DLD1 (cell line): ENCODE data around the gene AFG3L2.
"Not testable (repeated sequence)": the region's sequence is repeated elsewhere in the genome, so short reads cannot be mapped to it uniquely, and the experiment has no call there.

Experiments
- in situ Hi-C: cut with HindIII; loops from 2 replicates; pipeline ENCODE4 v1.10.0; 2017; ENCODE audit warnings: low sequenced_read_pairs

The AFG3L2 gene

DNA sequence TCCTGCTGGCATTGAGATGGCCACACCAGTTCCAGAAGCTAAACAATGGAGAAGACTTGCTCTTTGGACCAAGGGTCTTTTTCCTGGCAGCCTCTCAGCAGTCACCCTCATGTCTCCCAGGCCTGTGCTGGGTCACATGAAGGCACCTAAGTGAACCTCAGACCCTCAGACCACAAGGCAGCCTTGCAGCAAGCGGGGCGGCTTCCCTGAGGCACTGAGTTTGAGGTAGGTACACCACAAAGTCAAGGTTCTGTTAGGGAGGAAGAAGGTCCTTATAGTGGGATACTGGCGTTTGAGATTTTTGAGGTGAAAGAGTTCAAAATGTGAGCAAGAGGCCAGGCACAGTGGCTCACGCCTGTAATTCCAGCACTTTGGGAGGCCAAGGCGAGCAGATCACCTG lies 22.2 kb upstream of the AFG3L2 start:
- in situ Hi-C loops: no loop called here

- in situ Hi-C loops: no loop called here
Measured at GRCh38 chr18:12398625-12399024, 21.6 kb upstream of the AFG3L2 start.

DNA sequence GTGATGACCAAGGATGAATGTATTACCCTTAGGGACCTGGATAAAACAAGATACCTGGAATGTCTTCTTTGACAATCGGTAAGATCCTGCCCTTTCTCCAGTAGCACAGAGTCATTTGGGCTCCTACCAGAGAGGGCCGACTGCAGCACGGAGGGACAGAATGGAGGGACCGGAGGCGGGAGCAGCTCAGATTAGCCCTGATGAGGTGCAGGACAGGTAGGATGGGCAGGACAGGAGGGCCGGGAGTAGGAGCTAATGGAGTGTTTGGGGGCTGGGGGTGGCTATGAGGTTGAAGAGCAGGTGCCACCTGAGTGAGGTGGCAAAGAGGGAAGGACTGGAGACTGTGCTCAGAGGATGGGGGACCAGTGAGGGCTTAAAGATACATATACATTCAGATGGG lies 20.8 kb upstream of the AFG3L2 start:
- in situ Hi-C loops: no loop called here

- in situ Hi-C loops: no loop called here
Measured at GRCh38 chr18:12397254-12397653, 20.2 kb upstream of the AFG3L2 start.

DNA sequence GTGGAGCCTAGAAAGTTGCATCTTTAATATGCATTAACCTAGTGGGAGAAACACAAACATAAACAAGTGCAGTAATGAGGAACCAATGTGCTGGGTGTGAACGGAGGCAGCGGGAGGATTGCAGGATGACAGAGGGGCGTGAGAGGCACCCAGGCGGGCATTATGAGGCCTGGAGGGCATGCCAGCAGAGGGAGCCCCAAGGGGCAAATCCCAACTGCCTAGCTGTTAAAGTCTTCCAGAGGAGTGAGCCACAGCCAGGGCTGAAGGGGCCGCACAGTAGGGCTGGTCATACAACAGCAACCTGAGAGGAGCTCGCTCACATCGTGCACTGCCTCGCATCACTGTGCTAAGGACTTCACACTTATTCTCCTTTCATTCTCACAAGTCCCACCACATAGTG lies 17.4 kb upstream of the AFG3L2 start:
- in situ Hi-C loops: no loop called here

DNA sequence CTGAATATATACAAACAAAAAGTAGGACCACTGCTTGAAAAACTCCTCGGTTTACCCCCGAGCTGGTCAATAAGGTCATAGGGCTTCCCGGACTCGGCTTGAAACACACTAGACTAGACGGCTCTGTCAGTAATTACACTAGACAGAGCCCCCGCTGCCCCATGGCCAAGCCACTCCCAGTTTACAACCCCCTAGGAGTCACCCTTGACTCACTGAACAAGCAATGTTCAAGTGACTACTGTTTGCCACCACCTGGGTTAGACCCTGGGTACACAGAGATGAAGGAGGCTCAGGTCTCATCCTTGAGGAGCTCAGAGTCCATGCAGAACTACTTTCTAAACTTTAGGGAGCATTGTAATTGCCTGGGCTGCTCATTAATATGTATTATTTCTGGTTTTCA lies 17.0 kb upstream of the AFG3L2 start:
- in situ Hi-C loops: no loop called here

DNA sequence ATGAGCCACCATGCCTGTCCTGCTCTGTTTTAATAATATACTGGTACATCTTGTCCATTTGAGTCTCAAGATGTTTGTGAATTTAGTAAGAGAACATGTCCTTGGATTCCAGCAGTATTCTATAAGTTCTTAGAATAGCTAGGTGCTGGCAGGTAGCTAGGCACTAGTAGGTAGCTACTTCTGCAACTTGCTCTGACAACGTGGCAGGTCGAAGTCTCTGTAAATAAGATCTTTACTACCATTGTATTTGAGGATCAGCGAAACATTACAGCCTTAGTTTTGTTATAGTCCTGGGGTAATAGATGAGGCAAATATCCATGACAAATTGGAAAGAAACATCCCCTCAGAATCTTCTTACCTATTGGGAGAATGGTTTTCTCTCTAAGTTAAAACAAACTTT lies 16.5 kb upstream of the AFG3L2 start:
- in situ Hi-C loops: no loop called here

- in situ Hi-C loops: no loop called here
Measured at GRCh38 chr18:12391487-12392165, 14.6 kb upstream of the AFG3L2 start.

DNA sequence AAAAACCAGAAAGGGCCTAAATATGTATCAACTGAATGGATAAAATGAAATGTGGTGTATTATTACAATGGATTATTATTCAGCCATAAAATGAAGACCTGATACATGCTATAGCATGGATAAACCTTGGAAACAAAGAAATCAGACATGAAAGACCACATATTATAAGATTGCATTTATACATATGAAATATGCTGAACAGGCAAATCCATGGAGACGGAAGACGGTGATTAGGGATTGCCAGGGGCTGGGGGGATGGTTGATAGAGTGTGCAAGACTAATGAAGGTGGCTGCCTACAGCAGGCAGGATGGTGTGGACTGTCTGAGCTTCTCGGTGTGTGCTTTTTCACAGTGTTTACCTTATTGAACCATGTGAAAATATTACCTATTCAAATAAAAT lies 11.4 kb upstream of the AFG3L2 start:
- in situ Hi-C loops: no loop called here

DNA sequence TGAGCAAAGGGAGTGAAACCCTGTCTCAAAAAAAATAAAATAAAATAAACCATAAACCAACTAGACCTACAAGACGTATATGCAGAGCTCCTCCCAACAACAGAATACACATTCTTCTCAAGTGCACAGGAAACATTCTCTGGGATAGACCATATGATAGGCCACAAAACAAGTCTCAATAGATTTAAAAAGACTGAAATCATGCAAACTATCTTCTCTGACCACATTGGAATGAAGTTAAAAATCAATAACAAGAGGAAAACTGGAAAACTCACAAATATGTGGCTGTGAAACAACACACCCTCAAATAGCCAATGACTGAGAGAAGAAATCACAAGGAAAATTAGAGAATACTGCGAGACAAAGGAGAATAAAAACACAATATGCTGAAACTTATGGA lies 7.2 kb upstream of the AFG3L2 start:
- in situ Hi-C loops: no loop called here

GRCh38 chr18:12383759-12384158 lies 6.7 kb upstream of the AFG3L2 start:
- in situ Hi-C loops: not testable (repeated sequence)

GRCh38 chr18:12382221-12382814 lies 5.3 kb upstream of the AFG3L2 start:
- in situ Hi-C loops: not testable (repeated sequence)

DNA sequence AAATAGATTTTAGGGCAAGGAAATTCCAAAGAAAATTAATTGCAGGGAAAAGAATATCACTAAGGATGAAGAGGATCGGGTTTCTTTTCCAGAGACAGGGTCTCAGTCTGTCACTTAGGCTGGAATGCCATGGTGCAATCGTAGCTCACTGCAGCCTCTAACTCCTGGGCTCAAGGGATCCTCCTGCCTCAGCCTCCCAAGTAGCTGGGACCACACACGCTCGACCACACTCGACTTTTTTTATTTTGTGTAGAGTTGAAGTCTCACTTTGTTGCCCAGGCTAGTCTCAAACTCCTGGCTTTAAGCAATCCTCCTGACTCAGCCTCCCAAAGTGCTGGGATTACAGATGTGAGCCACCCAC lies 1.2 kb upstream of the AFG3L2 start:
- in situ Hi-C loops: not testable (repeated sequence)

GRCh38 chr18:12377556-12378197 lies 650 bp upstream of the AFG3L2 start:
- in situ Hi-C loops: no loop called here

GRCh38 chr18:12376034-12376753 lies 833 bp downstream of the AFG3L2 start:
- in situ Hi-C loops: no loop called here

- in situ Hi-C loops: no loop called here
Measured at GRCh38 chr18:12374401-12374800, 2.6 kb downstream of the AFG3L2 start.

DNA sequence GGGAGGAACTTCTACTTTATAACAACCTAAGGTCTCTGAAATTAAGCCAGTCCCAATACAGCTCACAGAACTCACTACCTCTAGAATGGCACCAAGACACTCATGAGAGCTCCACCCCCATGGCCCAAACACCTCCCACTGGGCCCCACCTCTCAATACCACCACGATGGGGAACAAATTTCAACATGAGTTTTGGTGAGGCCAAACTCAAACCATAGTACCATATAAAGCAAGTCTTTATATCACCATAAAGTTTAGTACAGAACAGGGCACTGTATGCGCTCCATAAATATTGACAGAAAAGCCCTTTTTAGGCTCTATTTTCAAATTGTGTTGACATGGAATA lies 3.3 kb downstream of the AFG3L2 start:
- in situ Hi-C loops: no loop called here

- in situ Hi-C loops: no loop called here
Measured at GRCh38 chr18:12373116-12373770, 3.8 kb downstream of the AFG3L2 start.

GRCh38 chr18:12372406-12372805 lies 4.6 kb downstream of the AFG3L2 start:
- in situ Hi-C loops: no loop called here

DNA sequence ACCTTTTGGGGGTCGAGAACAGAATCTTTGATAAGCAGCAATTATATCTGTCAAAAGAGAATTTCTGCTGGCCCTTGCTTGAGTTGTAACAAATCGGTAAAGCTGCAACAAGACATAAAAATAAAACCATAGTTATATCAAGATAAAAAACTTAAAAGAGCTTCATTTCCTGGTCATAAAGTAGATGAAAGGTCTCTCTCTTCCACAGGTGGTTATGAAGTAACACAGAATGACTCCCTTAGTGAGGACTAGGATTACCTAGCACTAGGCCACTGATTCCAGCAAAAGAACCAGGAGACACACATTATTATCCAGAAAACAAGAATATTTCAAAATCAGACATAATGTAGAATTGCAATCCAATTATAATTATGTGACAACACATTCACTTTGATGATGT lies 5.4 kb downstream of the AFG3L2 start:
- in situ Hi-C loops: no loop called here

- in situ Hi-C loops: no loop called here
Measured at GRCh38 chr18:12369211-12369610, 7.8 kb downstream of the AFG3L2 start.
